Peyer's patch (tissue), 4 donors: Measurements from ENCODE around the gene AMBRA1.

Experiments used
- POLR2A ChIP-seq, 2 donors: fragments of 450-650 bp; IDR thresholded peaks; one replicate each; pipeline ENCODE4 v1.5.1; 2017; ENCODE audit warnings: antibody characterized with exemption in 2 of 2, mild to moderate bottlenecking in 2 of 2, moderate library complexity in 2 of 2
- TF ChIP-seq, protein P1 (sequence below), 6 experiments: fragments of 450-650 bp in 4 of 6; fragments of 200-600 bp in 2 of 6; sonication (generic) in 1 of 6; IDR thresholded peaks; one replicate each; pipeline ENCODE4 v1.5.1; 2017 to 2019; ENCODE audit warnings: antibody characterized with exemption in 6 of 6, mild to moderate bottlenecking in 3 of 6, moderate library complexity in 1 of 6

- TF ChIP-seq, protein P1, sequence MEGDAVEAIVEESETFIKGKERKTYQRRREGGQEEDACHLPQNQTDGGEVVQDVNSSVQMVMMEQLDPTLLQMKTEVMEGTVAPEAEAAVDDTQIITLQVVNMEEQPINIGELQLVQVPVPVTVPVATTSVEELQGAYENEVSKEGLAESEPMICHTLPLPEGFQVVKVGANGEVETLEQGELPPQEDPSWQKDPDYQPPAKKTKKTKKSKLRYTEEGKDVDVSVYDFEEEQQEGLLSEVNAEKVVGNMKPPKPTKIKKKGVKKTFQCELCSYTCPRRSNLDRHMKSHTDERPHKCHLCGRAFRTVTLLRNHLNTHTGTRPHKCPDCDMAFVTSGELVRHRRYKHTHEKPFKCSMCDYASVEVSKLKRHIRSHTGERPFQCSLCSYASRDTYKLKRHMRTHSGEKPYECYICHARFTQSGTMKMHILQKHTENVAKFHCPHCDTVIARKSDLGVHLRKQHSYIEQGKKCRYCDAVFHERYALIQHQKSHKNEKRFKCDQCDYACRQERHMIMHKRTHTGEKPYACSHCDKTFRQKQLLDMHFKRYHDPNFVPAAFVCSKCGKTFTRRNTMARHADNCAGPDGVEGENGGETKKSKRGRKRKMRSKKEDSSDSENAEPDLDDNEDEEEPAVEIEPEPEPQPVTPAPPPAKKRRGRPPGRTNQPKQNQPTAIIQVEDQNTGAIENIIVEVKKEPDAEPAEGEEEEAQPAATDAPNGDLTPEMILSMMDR (IDR thresholded peaks at IDR 0.05), result no peak
- no peak for TF ChIP-seq POLR2A (IDR thresholded peaks at IDR 0.05)
These were observed 227.6 kb downstream of the AMBRA1 start for GRCh38 chr11:46366260-46366659.
